ENCODE data around the gene MICALL2.
A peak's percentile ranks its signal among the peaks of the same experiment; 100 is the strongest.

The MICALL2 gene

GRCh38 chr7:1433128-1433920, 25.9 kb downstream of the MICALL2 start:
- DNase-seq (ENCODE audit: low spot score), result no peak

DNA sequence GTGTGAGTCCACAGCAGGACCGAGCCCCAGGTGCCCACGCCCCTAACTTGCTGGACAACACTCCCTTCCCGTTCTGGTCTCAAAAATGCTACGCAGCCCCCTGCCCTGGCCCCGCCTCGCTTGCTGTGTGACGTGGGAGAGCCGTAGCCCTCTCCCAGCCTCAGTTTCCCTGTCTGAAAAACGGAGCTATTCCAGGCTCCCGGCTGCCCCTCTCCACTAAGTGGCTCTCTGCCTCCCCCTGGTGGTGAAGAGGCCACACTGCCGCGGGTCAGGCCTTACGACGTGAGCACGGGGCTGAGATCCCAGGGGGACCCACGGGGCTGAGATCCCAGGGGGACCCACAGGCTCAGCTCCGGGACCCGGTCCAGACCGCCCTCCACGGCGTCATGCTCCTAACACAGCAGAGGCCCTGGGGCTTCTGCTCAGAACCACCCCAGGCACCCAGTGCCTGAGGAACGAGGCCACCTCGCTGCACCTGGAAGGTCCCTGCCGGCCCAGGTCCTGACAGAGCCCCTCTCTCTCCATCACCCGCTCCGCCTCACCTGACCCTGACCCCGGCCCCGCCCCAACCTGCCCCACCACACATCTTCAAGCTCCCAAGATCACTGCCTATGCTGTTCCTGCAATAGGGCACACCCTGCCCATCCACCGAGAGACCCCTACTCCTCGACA, 26.7 kb downstream of the MICALL2 start:
- DNase-seq (ENCODE audit: low spot score), result peak; percentile 89

DNA sequence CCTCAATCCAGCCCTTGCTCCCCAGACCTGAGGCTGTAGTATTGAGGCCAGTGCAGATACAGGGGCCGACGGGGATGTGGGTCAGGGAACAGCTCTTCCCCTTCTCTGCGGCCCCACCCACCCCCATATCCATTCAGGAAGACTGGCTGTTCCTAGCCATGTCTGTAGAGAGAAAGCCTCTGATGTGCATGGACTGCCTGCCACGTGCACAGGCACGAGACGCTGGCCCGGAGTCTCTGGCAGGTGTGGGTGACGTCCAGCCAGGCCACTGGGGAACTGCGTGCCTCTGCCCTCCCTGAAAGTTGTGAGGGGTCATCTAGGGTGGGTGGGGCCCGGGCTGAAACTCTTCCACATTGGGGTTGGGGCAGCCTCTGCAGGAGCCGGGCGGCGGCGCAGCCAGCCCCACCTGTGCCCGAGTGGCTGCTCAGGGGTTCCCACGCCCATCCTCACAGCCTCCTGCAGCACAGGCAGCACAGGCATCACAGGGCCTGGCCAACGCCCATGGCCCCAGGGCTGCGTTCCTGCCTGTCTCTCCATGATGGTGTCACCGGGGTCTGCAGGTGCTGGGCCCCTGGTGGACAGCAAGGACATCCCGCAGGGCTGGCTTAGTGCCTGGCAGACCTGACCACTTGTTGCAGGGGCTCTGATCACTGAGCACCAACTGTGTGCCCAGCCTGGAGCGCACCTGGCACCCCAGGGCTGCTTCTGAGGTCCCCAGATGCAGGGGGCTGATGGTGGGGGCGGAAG, 27.5 kb downstream of the MICALL2 start:
- DNase-seq (ENCODE audit: low spot score), result no peak

GRCh38 chr7:1431226-1431625, 28.0 kb downstream of the MICALL2 start:
- no peak for DNase-seq (ENCODE audit: low spot score)

- DNase-seq (ENCODE audit: low spot score), result no peak
Measured at GRCh38 chr7:1430056-1430845, 29.0 kb downstream of the MICALL2 start.

DNA sequence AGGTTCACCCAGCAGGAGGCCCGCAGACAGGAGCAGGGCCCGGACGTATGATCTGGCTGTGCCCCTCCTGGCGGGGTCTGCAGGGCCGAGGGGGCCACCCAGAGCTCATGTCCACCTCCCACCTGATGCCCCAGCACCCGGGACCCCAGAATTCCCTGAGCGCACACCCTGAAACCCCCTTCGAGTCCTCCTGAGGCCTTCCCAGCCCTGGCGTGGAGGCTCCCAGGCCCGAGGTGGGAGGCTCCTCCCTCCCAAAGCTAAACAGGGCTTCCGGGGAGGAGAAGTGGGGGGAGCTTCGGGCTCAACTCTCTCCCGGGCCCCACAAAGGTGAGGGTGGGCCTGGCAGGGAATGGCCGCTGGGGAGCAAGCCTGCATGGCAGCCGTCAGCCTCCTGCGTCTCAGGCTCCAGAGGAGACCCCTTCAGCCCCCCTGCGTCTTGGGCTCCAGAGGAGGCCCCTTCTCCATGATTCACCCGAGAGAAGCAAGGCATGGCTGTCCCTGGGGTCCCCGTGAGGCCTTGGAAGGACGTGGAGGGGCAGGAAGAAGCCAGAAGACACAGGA, 30.2 kb downstream of the MICALL2 start:
- no peak for DNase-seq (ENCODE audit: low spot score)

GRCh38 chr7:1427064-1427657, 32.1 kb downstream of the MICALL2 start:
- DNase-seq (ENCODE audit: low spot score), result no peak

DNA sequence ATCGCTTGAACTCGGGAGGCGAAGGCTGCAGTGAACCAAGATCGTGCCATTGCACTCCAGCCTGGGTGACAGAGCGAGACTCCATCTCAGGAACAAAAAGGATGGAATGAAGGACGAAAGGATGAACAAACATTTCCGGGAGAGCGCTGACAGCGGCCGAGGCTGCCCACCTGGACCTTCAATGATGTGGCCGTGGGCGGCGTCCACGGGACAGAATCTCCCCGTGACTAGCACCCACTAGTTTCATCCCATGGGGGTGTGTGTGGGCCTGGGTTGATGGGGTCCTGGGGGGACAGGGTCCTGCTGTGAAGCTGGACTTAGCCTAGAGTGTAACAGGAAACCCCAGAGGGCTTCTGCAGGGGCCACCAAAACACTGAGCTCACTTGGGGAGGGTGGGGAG, 32.8 kb downstream of the MICALL2 start:
- no peak for DNase-seq (ENCODE audit: low spot score)

DNA sequence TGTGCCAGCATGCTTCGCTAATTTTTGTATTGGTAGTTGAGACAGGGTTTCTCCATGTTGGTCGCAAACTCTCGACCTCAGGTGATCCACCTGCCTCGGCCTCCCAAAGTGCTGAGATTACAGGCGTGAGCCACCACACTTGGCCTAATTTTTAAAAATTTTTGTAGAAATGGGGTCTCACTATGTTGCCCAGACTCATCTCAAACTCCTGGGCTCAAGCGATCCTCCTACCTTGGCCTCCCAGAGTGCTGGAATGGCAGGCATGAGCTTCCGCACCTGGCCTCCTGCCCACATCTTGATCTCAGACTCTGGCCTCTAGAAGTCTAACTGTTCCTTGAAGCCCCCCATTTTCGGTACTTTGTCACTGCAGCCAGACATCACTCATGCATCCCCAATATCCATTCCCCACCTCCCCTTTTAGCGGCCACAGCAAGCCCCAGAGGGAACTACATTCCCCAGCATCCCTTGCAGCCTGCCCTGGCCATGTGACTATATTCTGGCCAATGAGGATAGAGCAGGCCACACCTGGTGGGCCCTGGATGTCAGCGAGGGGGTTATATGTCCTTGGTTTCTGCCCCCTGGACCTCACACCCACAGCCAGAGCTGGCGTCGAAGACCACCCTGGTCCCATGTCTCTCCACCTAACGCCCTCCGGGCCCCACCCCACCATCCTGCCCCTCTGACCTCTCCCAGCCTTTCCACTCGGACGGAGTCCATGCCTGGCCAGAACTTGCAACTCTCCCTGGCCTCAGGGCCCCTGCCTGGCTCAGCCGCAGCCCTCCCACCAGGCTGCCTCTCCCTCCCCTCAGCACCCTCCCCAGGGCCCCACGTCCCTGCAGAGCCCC, 33.8 kb downstream of the MICALL2 start:
- peak; percentile 72 for DNase-seq (ENCODE audit: low spot score)

DNA sequence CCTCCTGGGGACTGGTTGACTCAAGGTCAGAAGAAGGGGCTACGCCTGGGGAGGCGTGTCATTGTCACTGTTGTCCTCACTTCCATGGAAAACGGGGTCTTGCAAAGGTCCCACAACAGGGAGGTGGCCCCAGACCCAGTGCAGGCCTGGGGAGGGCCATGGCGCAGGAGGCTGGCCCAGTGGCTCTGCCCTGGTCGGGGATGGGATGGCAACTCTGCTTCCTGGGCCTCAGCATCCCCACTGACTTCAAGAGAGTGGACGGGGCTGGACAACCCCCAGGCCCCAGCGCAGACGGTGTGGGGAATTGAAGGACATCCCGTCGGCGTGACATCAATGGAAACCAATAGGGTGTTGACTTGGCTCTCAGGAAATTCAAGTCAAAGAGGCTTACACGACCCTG, 35.2 kb downstream of the MICALL2 start:
- DNase-seq (ENCODE audit: low spot score), result no peak

DNA sequence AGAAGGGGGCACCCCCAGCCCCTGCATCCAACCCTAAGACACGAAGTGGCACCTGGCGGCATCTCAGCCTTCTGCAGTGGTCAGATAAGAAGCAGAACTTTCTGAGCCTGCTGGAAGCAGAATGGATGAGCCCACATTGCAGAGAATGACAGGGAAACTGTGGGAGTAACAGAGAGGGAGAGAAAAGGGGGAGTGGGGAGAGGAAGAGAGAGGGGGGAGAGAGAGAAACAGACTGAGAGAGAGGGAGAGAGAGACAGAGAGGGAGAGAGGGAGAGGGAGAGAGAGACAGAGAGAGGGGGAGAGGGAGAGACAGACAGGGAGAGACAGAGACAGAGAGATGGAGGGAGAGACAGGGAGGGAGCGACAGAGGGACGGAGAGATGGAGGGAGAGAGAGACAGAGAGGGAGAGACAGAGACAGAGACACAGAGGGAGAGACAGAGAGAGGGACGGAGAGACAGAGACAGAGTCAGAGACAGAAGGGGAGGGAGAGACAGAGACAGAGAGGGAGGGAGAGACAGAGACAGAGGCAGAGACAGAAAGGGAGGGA, 35.9 kb downstream of the MICALL2 start:
- DNase-seq (ENCODE audit: low spot score), result no peak

DNA sequence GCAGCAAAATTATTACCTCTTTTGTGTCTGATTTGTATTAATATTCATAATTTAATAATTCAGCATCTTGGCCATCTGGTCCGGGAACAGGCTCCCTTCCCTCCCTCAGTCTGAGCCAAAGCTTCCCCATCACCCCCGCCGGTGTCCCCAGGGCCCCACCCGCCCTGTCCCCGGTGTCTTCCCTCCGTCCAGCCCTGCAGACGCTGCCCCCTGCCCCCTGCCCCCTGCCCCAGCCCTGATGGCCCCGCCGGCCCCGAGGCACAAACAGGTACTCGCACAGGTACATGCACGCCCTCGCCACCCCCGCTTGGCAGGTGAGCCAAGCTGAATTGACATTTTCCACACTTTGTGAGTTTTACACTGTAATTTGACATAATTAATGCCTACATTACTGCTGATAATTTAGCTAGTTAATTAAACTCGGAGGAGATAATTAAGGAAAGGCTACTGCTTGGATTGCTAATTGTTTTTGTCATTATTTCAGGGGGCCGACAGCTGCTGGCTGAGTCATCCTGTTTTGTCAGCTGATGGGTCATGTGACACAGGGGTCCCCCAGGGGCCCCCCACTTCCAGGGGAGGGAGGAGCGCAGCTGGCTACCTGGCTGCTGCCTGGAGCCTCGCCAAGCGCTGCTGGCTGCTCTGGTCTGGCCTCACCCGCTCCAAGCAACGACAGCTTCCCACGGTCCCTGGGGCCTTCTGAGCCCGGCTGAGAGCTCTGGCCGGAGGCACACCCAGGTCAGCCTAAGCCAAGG, 36.6 kb downstream of the MICALL2 start:
- no peak for DNase-seq (ENCODE audit: low spot score)

DNA sequence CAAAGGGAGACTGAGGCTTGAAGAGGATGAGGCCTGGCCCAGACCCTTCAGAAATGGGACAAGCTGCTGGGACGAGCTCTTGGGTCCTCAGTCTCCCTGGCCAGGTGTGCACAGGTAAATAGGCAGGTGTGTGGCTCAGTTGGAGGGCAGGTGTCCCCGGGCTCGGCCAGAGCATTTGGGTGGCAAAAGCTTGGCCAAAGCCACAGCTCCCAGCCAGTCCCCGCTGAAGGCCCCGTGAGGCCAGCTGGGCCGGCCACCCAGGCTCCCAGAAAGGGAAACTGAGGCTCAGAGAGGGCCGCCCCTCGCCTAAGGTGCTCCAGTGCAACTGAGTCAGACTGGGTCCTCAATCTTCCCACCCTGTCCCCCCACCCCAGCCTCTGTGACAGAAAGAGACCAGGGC, 37.3 kb downstream of the MICALL2 start:
- no peak for DNase-seq (ENCODE audit: low spot score)

GRCh38 chr7:1421020-1421790, 38.1 kb downstream of the MICALL2 start:
- DNase-seq (ENCODE audit: low spot score), result no peak

- no peak for DNase-seq (ENCODE audit: low spot score)
Measured at GRCh38 chr7:1419688-1420087, 39.6 kb downstream of the MICALL2 start.

GRCh38 chr7:1419310-1419634, 40.0 kb downstream of the MICALL2 start:
- no peak for DNase-seq (ENCODE audit: low spot score)

GRCh38 chr7:1418505-1419309, 40.6 kb downstream of the MICALL2 start:
- no peak for DNase-seq (ENCODE audit: low spot score)

DNA sequence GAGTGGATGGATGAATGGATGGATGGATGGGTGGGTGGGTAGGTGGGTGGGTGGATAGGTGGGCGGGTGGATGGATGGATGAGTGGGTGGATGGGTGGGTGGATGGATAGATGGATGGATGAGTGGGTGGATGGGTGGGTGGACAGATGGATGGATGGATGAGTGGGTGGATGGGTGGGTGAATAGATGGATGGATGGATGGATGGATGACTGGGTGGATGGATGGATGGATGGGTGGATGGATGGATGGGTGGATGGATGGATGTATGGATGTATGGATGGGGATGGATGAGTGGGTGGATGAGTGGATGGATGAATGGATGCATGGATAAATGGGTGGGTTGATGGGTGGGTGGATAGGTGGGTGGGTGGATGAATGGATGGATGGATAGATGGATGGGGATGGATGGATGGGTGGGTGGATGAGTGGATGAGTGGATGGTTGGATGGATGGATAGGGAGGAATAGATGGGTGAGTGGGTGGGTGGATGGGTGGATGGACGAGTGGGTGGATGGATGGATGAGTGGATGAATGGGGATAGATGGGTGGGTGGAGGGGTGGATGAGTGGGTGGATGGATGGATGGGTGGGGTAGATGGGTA, 43.8 kb downstream of the MICALL2 start:
- no peak for DNase-seq (ENCODE audit: low spot score)

Data from HuH-7.5 (cell line).